OCI-LY1 (cell line): ENCODE results near the gene TRIO.

Source experiments
- H2AFZ ChIP-seq: fragments of 200-600 bp; sonication (generic), shearing (Covaris generic); 2 replicates; pipeline ENCODE4 v1.6.0; 2014; ENCODE audit warnings: antibody characterized with exemption, mild to moderate bottlenecking, low read length
- H3F3A ChIP-seq: fragments of 200-600 bp; sonication (generic), shearing (Covaris generic); 2 replicates; pipeline ENCODE4 v1.6.0; 2014; ENCODE audit warnings: mild to moderate bottlenecking, antibody characterized with exemption, low read length, moderate library complexity; ENCODE audit not compliant: insufficient read depth
- H3K27ac ChIP-seq: fragments of 200-600 bp; sonication (generic); 2 replicates; pipeline ENCODE4 v1.5.1; 2014; ENCODE audit warnings: low read length, mixed run types, mild to moderate bottlenecking, low read depth; ENCODE audit not compliant: poor library complexity, severe bottlenecking
- H3K27me3 ChIP-seq: fragments of 200-600 bp; sonication (generic); 2 replicates; pipeline ENCODE4 v1.6.0; 2014; ENCODE audit warnings: antibody characterized with exemption, mild to moderate bottlenecking, low read length, moderate library complexity; ENCODE audit not compliant: insufficient read depth
- H3K36me3 ChIP-seq: fragments of 200-600 bp; sonication (generic); 2 replicates; pipeline ENCODE4 v1.6.1; 2014; ENCODE audit warnings: mild to moderate bottlenecking, antibody characterized with exemption, low read length, moderate library complexity, mixed read lengths; ENCODE audit not compliant: insufficient read depth
- H3K4me1 ChIP-seq: fragments of 200-600 bp; sonication (generic); 2 replicates; pipeline ENCODE4 v1.5.1; 2014; ENCODE audit warnings: mild to moderate bottlenecking, low read length, moderate library complexity; ENCODE audit not compliant: insufficient read depth, severe bottlenecking
- H3K4me2 ChIP-seq: fragments of 200-600 bp; sonication (generic), shearing (Covaris generic); 2 replicates; pipeline ENCODE4 v1.6.1; 2014; ENCODE audit warnings: low read length
- H3K4me3 ChIP-seq: fragments of 200-600 bp; sonication (generic); 2 replicates; pipeline ENCODE4 v1.5.1; 2014; ENCODE audit warnings: low read length, low read depth, mild to moderate bottlenecking, mixed read lengths; ENCODE audit not compliant: poor library complexity, severe bottlenecking
- H3K79me2 ChIP-seq: fragments of 200-600 bp; shearing (Covaris generic); 2 replicates; pipeline ENCODE4 v1.6.1; 2016; ENCODE audit warnings: mixed run types, low read length, mixed read lengths; ENCODE audit not compliant: insufficient read depth
- H3K9ac ChIP-seq: fragments of 200-600 bp; sonication (generic), shearing (Covaris generic); 2 replicates; pipeline ENCODE4 v1.6.1; 2014; ENCODE audit warnings: mild to moderate bottlenecking, low read length, mixed read lengths
- H3K9me2 ChIP-seq: fragments of 200-600 bp; sonication (generic), shearing (Covaris generic); 2 replicates; pipeline ENCODE4 v1.6.1; 2014; ENCODE audit warnings: low read depth, mild to moderate bottlenecking, low read length, mixed read lengths
- H3K9me3 ChIP-seq: fragments of 200-600 bp; shearing (Covaris generic); 2 replicates; pipeline ENCODE4 v1.6.1; 2014; ENCODE audit warnings: low read length, mixed read lengths
- H4K20me1 ChIP-seq: fragments of 200-600 bp; sonication (generic), shearing (Covaris generic); 2 replicates; pipeline ENCODE4 v1.6.0; 2016; ENCODE audit warnings: mild to moderate bottlenecking, low read length; ENCODE audit not compliant: insufficient read depth
- CTCF ChIP-seq: fragments of 200-600 bp; sonication (generic), shearing (Covaris generic); IDR thresholded peaks from 2 replicates; pipeline ENCODE4 v1.5.1; 2017; ENCODE audit warnings: mild to moderate bottlenecking, antibody characterized with exemption, low read length, moderate library complexity, mixed read lengths
- EZH2 ChIP-seq: fragments of 200-600 bp; sonication (generic), shearing (Covaris generic); IDR thresholded peaks from 2 replicates; pipeline ENCODE4 v1.8.0; 2017; ENCODE audit warnings: borderline replicate concordance, mixed run types, mild to moderate bottlenecking, antibody characterized with exemption, low read length, moderate library complexity, mixed read lengths

TRIO gene

DNA sequence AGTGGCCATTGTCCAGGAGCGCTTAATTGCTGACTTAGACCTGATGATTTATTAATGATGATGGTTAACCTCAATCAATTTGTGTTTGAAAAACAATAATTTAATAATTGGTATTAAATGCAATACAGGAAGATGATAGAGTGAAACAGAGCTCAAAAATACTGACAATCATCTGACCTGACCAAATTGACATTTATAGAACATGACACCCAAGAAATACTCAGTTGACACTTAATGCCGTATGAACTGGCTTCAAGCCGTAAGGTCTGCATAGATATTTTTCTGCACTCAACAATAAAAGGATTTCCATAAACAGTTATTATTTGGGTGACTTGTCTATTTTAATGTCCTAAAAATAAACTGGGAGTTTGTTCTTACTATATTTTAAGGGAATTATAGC, 159.2 kb downstream of the TRIO start:
- no peaks in the 10 kb centered on the region for H3K4me1 ChIP-seq
- H3K36me3 ChIP-seq, result no peaks in the 10 kb centered on the region
- no peak overlapping the region for H2AFZ ChIP-seq
- no peak overlapping the region for H3K9ac ChIP-seq
- no peak overlapping the region for H3K4me3 ChIP-seq
- no peaks in the 10 kb centered on the region for H3K9me2 ChIP-seq
- H3K9me3 ChIP-seq, result no peaks in the 10 kb centered on the region
- no peaks in the 10 kb centered on the region for H4K20me1 ChIP-seq
- no peaks in the 10 kb centered on the region for H3K79me2 ChIP-seq
- TF ChIP-seq CTCF (no peak), EZH2 (no peak)
- no peak overlapping the region for H3K27ac ChIP-seq
- no peak overlapping the region for H3K4me2 ChIP-seq
- no peaks in the 10 kb centered on the region for H3K27me3 ChIP-seq
- H3F3A ChIP-seq, result no peaks in the 10 kb centered on the region

DNA sequence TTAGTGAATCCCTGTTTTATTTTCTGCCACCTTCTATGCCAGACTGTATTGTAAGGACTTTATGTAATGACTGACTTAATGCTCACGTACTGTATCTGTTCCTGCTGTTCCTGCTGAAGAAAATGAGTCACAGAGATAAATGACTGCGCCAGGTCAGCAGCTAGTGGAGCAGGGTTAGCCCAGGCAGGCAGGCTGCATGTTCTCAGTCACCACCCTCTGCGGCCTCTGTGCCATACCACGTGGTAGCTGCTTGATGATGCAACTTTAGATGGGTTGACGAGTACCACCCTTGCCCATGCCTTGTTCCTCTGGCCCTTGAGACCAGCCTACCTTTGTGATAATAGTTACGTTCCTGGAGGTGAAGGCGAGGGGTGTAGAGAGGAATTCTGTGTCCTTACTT, 161.9 kb downstream of the TRIO start:
- Histone ChIP-seq H3K9ac (no peak overlapping the region), H3K79me2 (no peaks in the 10 kb centered on the region), H3F3A (no peaks in the 10 kb centered on the region), H3K9me3 (no peaks in the 10 kb centered on the region), H3K27ac (no peak overlapping the region), H3K9me2 (no peaks in the 10 kb centered on the region), H3K4me2 (no peak overlapping the region), H3K36me3 (no peaks in the 10 kb centered on the region), H2AFZ (no peak overlapping the region), H4K20me1 (no peaks in the 10 kb centered on the region), H3K27me3 (no peaks in the 10 kb centered on the region), H3K4me1 (no peaks in the 10 kb centered on the region), H3K4me3 (no peak overlapping the region)
- TF ChIP-seq CTCF, result no peak
- TF ChIP-seq EZH2, result no peak

DNA sequence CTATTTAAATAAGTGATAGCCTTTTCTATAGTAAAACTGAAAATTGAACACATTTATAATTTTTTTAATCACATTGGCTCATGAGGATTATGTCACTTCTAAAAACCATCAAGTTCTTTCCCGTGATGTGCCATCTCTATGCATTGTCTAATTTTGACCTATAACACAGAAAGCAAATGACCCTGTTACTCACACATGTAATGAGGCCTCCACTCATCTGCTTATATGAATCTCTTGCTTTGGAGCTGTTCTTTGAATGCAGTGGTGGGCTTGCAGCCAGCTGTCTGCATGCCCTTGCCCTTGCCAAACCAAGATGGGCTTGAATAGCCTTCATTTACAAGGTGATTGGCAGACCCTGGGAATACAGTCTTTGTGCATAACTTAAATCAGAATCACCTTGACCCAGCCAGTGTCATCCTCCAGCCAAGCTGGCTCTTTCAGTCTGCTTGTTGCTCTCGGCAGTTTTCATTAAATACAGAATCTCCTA, 163.2 kb downstream of the TRIO start:
- H4K20me1 ChIP-seq, result no peaks in the 10 kb centered on the region
- no peaks in the 10 kb centered on the region for H3K27me3 ChIP-seq
- no peak overlapping the region for H3K4me3 ChIP-seq
- no peak for TF ChIP-seq CTCF
- TF ChIP-seq EZH2, result no peak
- H3K9me3 ChIP-seq, result no peaks in the 10 kb centered on the region
- H3K36me3 ChIP-seq, result no peaks in the 10 kb centered on the region
- H3K9ac ChIP-seq, result no peak overlapping the region
- no peak overlapping the region for H3K4me2 ChIP-seq
- no peaks in the 10 kb centered on the region for H3F3A ChIP-seq
- no peaks in the 10 kb centered on the region for H3K4me1 ChIP-seq
- no peaks in the 10 kb centered on the region for H3K79me2 ChIP-seq
- no peaks in the 10 kb centered on the region for H3K9me2 ChIP-seq
- H2AFZ ChIP-seq, result no peak overlapping the region
- H3K27ac ChIP-seq, result no peak overlapping the region
